HG03045 (cell line): ENCODE results near the gene AZGP1.
"Not testable (repeated sequence)": the region's sequence is repeated elsewhere in the genome, so short reads cannot be mapped to it uniquely, and the experiment has no call there.

Source experiments
- ATAC-seq: cut with Tn5 transposase; IDR thresholded peaks from one replicate; pipeline ENCODE4 v1.9.1; 2021; ENCODE audit warnings: mild to moderate bottlenecking, moderate library complexity; ENCODE audit not compliant: unreplicated experiment

Gene AZGP1

GRCh38 chr7:99975782-99976521 lies at the start of gene AZGP1:
AZGP1 (minus strand) TSS chr7:99976031; CDS start chr7:99976020, 11 bp downstream.
- no peak for ATAC-seq

GRCh38 chr7:100024020-100024619 lies 48.3 kb upstream of the AZGP1 start:
- ATAC-seq = no peak

GRCh38 chr7:100023526-100023925 lies 47.7 kb upstream of the AZGP1 start:
- ATAC-seq = no peak

GRCh38 chr7:100022621-100023020 lies 46.8 kb upstream of the AZGP1 start:
- ATAC-seq = no peak

- ATAC-seq = no peak
Measured at GRCh38 chr7:100021297-100021696, 45.5 kb upstream of the AZGP1 start.

- no peak for ATAC-seq
Measured at GRCh38 chr7:100019908-100020307, 44.1 kb upstream of the AZGP1 start.

GRCh38 chr7:100017875-100018274 lies 42.0 kb upstream of the AZGP1 start:
- ATAC-seq = no peak

- no peak for ATAC-seq
Measured at GRCh38 chr7:100017300-100017699, 41.5 kb upstream of the AZGP1 start.

- ATAC-seq = no peak
Measured at GRCh38 chr7:100016215-100016901, 40.5 kb upstream of the AZGP1 start.

GRCh38 chr7:100015232-100016214 lies 39.7 kb upstream of the AZGP1 start, which contains the start of gene ZKSCAN1:
ZKSCAN1 (plus strand) TSS chr7:100015596; CDS start chr7:100023507, 7,911 bp downstream.
- peak; percentile 92 for ATAC-seq

- no peak for ATAC-seq
Measured at GRCh38 chr7:100013328-100013676, 37.5 kb upstream of the AZGP1 start.

- ATAC-seq = not testable (repeated sequence)
Measured at GRCh38 chr7:100012385-100013327, 36.8 kb upstream of the AZGP1 start.

- no peak for ATAC-seq
Measured at GRCh38 chr7:100011516-100011915, 35.7 kb upstream of the AZGP1 start.

- no peak for ATAC-seq
Measured at GRCh38 chr7:100010901-100011300, 35.1 kb upstream of the AZGP1 start.

GRCh38 chr7:100009952-100010351 lies 34.1 kb upstream of the AZGP1 start:
- ATAC-seq = not testable (repeated sequence)

GRCh38 chr7:100008525-100008924 lies 32.7 kb upstream of the AZGP1 start:
- ATAC-seq = no peak

- ATAC-seq = no peak
Measured at GRCh38 chr7:100007887-100008286, 32.1 kb upstream of the AZGP1 start.

- no peak for ATAC-seq
Measured at GRCh38 chr7:100003711-100004661, 28.2 kb upstream of the AZGP1 start.

GRCh38 chr7:100000239-100000638 lies 24.4 kb upstream of the AZGP1 start:
- ATAC-seq = no peak
